DOHH2 (cell line): ENCODE results near the gene SLC2A8.

Experiments used
- H3F3A ChIP-seq: fragments of 200-600 bp; sonication (generic), shearing (Covaris generic); 2 replicates; pipeline ENCODE4 v1.6.0; 2016; ENCODE audit warnings: antibody characterized with exemption, mild to moderate bottlenecking; ENCODE audit not compliant: control insufficient read depth, insufficient read depth
- H3K27ac ChIP-seq: fragments of 200-600 bp; sonication (generic); 2 replicates; pipeline ENCODE4 v1.5.1; 2014; ENCODE audit warnings: low read depth, mild to moderate bottlenecking, low read length, moderate library complexity
- H3K27me3 ChIP-seq: fragments of 200-600 bp; sonication (generic); 2 replicates; pipeline ENCODE4 v1.6.1; 2014; ENCODE audit warnings: mild to moderate bottlenecking, low read length, mixed read lengths; ENCODE audit not compliant: control insufficient read depth
- H3K36me3 ChIP-seq: fragments of 200-600 bp; sonication (generic); 2 replicates; pipeline ENCODE4 v1.6.1; 2014; ENCODE audit warnings: mild to moderate bottlenecking, low read length, moderate library complexity, mixed read lengths; ENCODE audit not compliant: control insufficient read depth
- H3K4me1 ChIP-seq: fragments of 200-600 bp; sonication (generic); 2 replicates; pipeline ENCODE4 v1.6.1; 2014; ENCODE audit warnings: mild to moderate bottlenecking, low read length, mixed read lengths; ENCODE audit not compliant: control insufficient read depth
- H3K4me2 ChIP-seq: fragments of 200-600 bp; sonication (generic); 2 replicates; pipeline ENCODE4 v1.6.0; 2014; ENCODE audit warnings: mild to moderate bottlenecking, low read length, moderate library complexity
- H3K4me3 ChIP-seq: fragments of 200-600 bp; sonication (generic); 2 replicates; pipeline ENCODE4 v1.5.1; 2014; ENCODE audit warnings: mild to moderate bottlenecking, low read length, mixed read lengths
- H3K79me2 ChIP-seq: fragments of 200-600 bp; sonication (generic); 2 replicates; pipeline ENCODE4 v1.6.1; 2014; ENCODE audit warnings: mild to moderate bottlenecking, low read length, mixed read lengths; ENCODE audit not compliant: control insufficient read depth
- H3K9me2 ChIP-seq: fragments of 200-600 bp; sonication (generic); replicated peaks from 2 replicates; pipeline ENCODE4 v1.6.1; 2014; ENCODE audit warnings: mild to moderate bottlenecking, low read length, mixed read lengths; ENCODE audit not compliant: control insufficient read depth
- H3K9me3 ChIP-seq: fragments of 200-600 bp; sonication (generic); 2 replicates; pipeline ENCODE4 v1.6.1; 2014; ENCODE audit warnings: antibody characterized with exemption, low read length, mixed read lengths; ENCODE audit not compliant: control insufficient read depth, insufficient read depth
- H4K20me1 ChIP-seq: fragments of 200-600 bp; sonication (generic); 2 replicates; pipeline ENCODE4 v1.6.0; 2014; ENCODE audit warnings: low read depth, mild to moderate bottlenecking, antibody characterized with exemption, low read length, moderate library complexity; ENCODE audit not compliant: control insufficient read depth, insufficient read depth
- EZH2phosphoT487 ChIP-seq: fragments of 200-600 bp; sonication (generic); IDR thresholded peaks from 2 replicates; pipeline ENCODE4 v1.6.1; 2017; ENCODE audit warnings: borderline replicate concordance, mild to moderate bottlenecking, antibody characterized with exemption, low read length, moderate library complexity, mixed read lengths
- TF ChIP-seq, protein P1 (sequence below): fragments of 200-600 bp; sonication (generic); IDR thresholded peaks from one replicate; pipeline ENCODE4 v1.5.1; 2014; ENCODE audit warnings: antibody characterized with exemption, mild to moderate bottlenecking, low read depth, low read length; ENCODE audit not compliant: poor library complexity, severe bottlenecking

SLC2A8 gene

GRCh38 chr9:127421057-127421456 lies 24.1 kb downstream of the SLC2A8 start:
- no peak overlapping the region for H3K4me2 ChIP-seq
- no peaks in the 10 kb centered on the region for H3K9me2 ChIP-seq
- no peak overlapping the region for H3K27ac ChIP-seq

DNA sequence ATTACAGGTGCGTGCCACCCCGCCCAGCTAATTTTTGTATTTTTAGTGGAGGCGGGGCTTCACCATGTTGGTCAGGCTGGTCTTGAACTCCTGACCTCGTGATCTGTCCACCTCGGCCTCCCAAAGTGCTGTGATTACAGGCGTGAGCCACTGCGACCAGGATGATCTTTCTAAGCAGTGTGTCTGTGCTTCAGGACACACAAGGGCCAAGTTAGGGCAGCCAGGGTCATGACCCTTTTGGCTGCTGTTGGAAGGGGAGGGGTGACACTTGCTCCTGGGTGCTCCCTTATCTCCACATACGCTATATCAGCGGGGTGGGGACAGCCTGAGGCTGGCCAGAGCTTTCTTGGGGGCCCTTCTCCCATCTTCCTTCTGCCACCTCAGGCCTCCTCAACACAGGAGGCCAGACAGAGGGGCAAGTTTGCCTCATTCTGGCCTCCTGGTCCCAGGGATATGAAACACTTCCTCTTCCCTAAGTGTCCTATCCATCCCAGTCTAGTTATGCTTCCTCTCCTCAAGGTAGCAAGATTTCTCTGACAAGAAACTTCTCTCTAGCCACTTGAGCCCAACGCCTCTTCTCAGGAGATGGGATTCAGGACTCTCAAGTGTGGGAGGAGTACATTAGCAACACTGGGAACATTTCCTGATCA lies 25.3 kb downstream of the SLC2A8 start:
- H3K27ac ChIP-seq = no peak overlapping the region
- peaks cover 4% of the 10 kb centered on the region for H3K36me3 ChIP-seq
- H3K4me3 ChIP-seq = peak overlapping the region; percentile 97
- no peaks in the 10 kb centered on the region for H3K27me3 ChIP-seq
- peaks cover 48% of the 10 kb centered on the region for H3K79me2 ChIP-seq
- H4K20me1 ChIP-seq = 0 out of 2 replicates have a peak, but pooled peaks cover 4% of the 10 kb centered on the region
- TF ChIP-seq EZH2phosphoT487 = no peak
- TF ChIP-seq, protein P1, sequence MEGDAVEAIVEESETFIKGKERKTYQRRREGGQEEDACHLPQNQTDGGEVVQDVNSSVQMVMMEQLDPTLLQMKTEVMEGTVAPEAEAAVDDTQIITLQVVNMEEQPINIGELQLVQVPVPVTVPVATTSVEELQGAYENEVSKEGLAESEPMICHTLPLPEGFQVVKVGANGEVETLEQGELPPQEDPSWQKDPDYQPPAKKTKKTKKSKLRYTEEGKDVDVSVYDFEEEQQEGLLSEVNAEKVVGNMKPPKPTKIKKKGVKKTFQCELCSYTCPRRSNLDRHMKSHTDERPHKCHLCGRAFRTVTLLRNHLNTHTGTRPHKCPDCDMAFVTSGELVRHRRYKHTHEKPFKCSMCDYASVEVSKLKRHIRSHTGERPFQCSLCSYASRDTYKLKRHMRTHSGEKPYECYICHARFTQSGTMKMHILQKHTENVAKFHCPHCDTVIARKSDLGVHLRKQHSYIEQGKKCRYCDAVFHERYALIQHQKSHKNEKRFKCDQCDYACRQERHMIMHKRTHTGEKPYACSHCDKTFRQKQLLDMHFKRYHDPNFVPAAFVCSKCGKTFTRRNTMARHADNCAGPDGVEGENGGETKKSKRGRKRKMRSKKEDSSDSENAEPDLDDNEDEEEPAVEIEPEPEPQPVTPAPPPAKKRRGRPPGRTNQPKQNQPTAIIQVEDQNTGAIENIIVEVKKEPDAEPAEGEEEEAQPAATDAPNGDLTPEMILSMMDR = no peak
- peaks cover 26% of the 10 kb centered on the region for H3K4me1 ChIP-seq
- no peaks in the 10 kb centered on the region for H3F3A ChIP-seq
- H3K9me2 ChIP-seq = no peaks in the 10 kb centered on the region
- peak overlapping the region; percentile 99 for H3K4me2 ChIP-seq
- no peaks in the 10 kb centered on the region for H3K9me3 ChIP-seq

More at GRCh38 chr9:127421057-127421456, 24.1 kb downstream of the SLC2A8 start:
- H3K79me2 ChIP-seq = peaks cover 37% of the 10 kb centered on the region
- no peaks in the 10 kb centered on the region; the same call in 1 of the 2 replicates for H3K36me3 ChIP-seq
- H3K9me3 ChIP-seq = no peaks in the 10 kb centered on the region
- H3F3A ChIP-seq = no peaks in the 10 kb centered on the region
- no peak overlapping the region for H3K4me3 ChIP-seq
- peaks cover 24% of the 10 kb centered on the region for H3K4me1 ChIP-seq
- 0 out of 2 replicates have a peak, but pooled peaks cover 4% of the 10 kb centered on the region for H4K20me1 ChIP-seq
- no peaks in the 10 kb centered on the region for H3K27me3 ChIP-seq
- TF ChIP-seq, protein P1 = no peak
- TF ChIP-seq EZH2phosphoT487 = no peak

- Histone ChIP-seq H3K79me2 (peaks cover 53% of the 10 kb centered on the region), H4K20me1 (0 out of 2 replicates have a peak, but pooled peaks cover 4% of the 10 kb centered on the region), H3K36me3 (peaks cover 4% of the 10 kb centered on the region), H3F3A (no peaks in the 10 kb centered on the region), H3K27me3 (no peaks in the 10 kb centered on the region), H3K27ac (no peak overlapping the region), H3K9me2 (no peaks in the 10 kb centered on the region), H3K9me3 (no peaks in the 10 kb centered on the region), H3K4me1 (peaks cover 26% of the 10 kb centered on the region), H3K4me2 (peak overlapping the region; percentile 99), H3K4me3 (peak overlapping the region; percentile 97)
- no peak for TF ChIP-seq EZH2phosphoT487
- TF ChIP-seq, protein P1 = no peak
These were observed 25.8 kb downstream of the SLC2A8 start for GRCh38 chr9:127422787-127423186.
